Endothelial cell of hepatic sinusoid (primary cell): ENCODE results near the gene CARS2.
"Not testable (repeated sequence)": the region's sequence is repeated elsewhere in the genome, so short reads cannot be mapped to it uniquely, and the experiment has no call there.

Experiments used
- in situ Hi-C: cut with HindIII; loops from 2 replicates; pipeline ENCODE4 v1.10.0; 2017; ENCODE audit warnings: low sequenced_read_pairs

The CARS2 gene

GRCh38 chr13:110641055-110642015 is 64.6 kb downstream of the CARS2 start:
- in situ Hi-C loops = no loop called here

GRCh38 chr13:110640591-110641029 is 65.3 kb downstream of the CARS2 start:
- in situ Hi-C loops = no loop called here

- in situ Hi-C loops = no loop called here
These were observed 66.0 kb downstream of the CARS2 start for GRCh38 chr13:110639935-110640334.

GRCh38 chr13:110638814-110639806 is 66.8 kb downstream of the CARS2 start:
- in situ Hi-C loops = no loop called here

- in situ Hi-C loops = no loop called here
These were observed 67.7 kb downstream of the CARS2 start for GRCh38 chr13:110638257-110638656.

- in situ Hi-C loops = no loop called here
These were observed 68.2 kb downstream of the CARS2 start for GRCh38 chr13:110637747-110638146.

GRCh38 chr13:110637275-110637674 is 68.6 kb downstream of the CARS2 start:
- in situ Hi-C loops = no loop called here

- in situ Hi-C loops = no loop called here
These were observed 69.2 kb downstream of the CARS2 start for GRCh38 chr13:110636701-110637201.

GRCh38 chr13:110636053-110636475 is 69.9 kb downstream of the CARS2 start:
- in situ Hi-C loops = no loop called here

- in situ Hi-C loops = no loop called here
These were observed 70.4 kb downstream of the CARS2 start for GRCh38 chr13:110635405-110636002.

GRCh38 chr13:110634558-110634957 is 71.4 kb downstream of the CARS2 start:
- in situ Hi-C loops = no loop called here

GRCh38 chr13:110633776-110634175 is 72.1 kb downstream of the CARS2 start:
- in situ Hi-C loops = no loop called here

GRCh38 chr13:110632255-110632654 is 73.7 kb downstream of the CARS2 start:
- in situ Hi-C loops = not testable (repeated sequence)

- in situ Hi-C loops = no loop called here
These were observed 75.3 kb downstream of the CARS2 start for GRCh38 chr13:110630566-110631119.

GRCh38 chr13:110629735-110630134 is 76.2 kb downstream of the CARS2 start:
- in situ Hi-C loops = no loop called here

GRCh38 chr13:110628952-110629701 is 76.8 kb downstream of the CARS2 start:
- in situ Hi-C loops = no loop called here

GRCh38 chr13:110628477-110628793 is 77.5 kb downstream of the CARS2 start:
- in situ Hi-C loops = no loop called here

GRCh38 chr13:110627761-110628476 is 78.0 kb downstream of the CARS2 start:
- in situ Hi-C loops = no loop called here

- in situ Hi-C loops = no loop called here
These were observed 78.6 kb downstream of the CARS2 start for GRCh38 chr13:110627351-110627750.
